Transverse colon (tissue), 4 donors: ENCODE measurements around the gene CD8A. TPM values are rescaled to one million over a fixed set of nuclear protein-coding genes. Genes with fewer than 3 reads are reported as not detected.

Source experiments
- DNase-seq: peaks from one replicate; pipeline ENCODE4 v3.0.0-alpha.2; 2019
- H3K27ac ChIP-seq, 4 donors: fragments of 200-600 bp; sonication (generic); 2 replicates each; pipeline ENCODE4 v1.5.1; 2016 to 2018; ENCODE audit warnings: inconsistent platforms in 4 of 4
- H3K27me3 ChIP-seq: fragments of 200-600 bp; sonication (generic); 2 replicates; pipeline ENCODE4 v1.5.1; 2017; ENCODE audit warnings: inconsistent platforms
- H3K36me3 ChIP-seq, 4 donors: fragments of 200-600 bp; sonication (generic); 2 replicates each; pipeline ENCODE4 v1.5.1; 2017 to 2019; ENCODE audit warnings: inconsistent platforms in 4 of 4
- H3K4me1 ChIP-seq, 4 donors: fragments of 200-600 bp; sonication (generic); 2 replicates each; pipeline ENCODE4 v1.5.1; 2017 to 2020; ENCODE audit warnings: inconsistent platforms in 4 of 4
- H3K4me3 ChIP-seq, 4 donors: fragments of 200-600 bp; sonication (generic); 1 replicate in 1 of 4; 2 replicates in 3 of 4; pipeline versions ENCODE4 v1.5.1 to v1.6.1; 2017 to 2019; ENCODE audit warnings: inconsistent platforms in 4 of 4
- H3K9me3 ChIP-seq, 2 donors: fragments of 200-600 bp; sonication (generic); 2 replicates each; pipeline ENCODE4 v1.5.1; 2017 to 2019; ENCODE audit warnings: inconsistent platforms in 2 of 2
- CTCF ChIP-seq, 5 experiments: fragments of 200-600 bp in 3 of 5; fragments of 450-650 bp in 2 of 5; sonication (generic) in 3 of 5; IDR thresholded peaks; 1 replicate in 2 of 5; 2 replicates in 3 of 5; pipeline ENCODE4 v1.5.1; 2016 to 2017; ENCODE audit warnings: antibody characterized with exemption in 5 of 5, inconsistent platforms in 3 of 5, mild to moderate bottlenecking in 2 of 5, moderate library complexity in 1 of 5
- EP300 ChIP-seq: sonication (generic); formaldehyde crosslinking; IDR thresholded peaks from one replicate; pipeline ENCODE4 v1.6.1; 2017; ENCODE audit warnings: antibody characterized with exemption, low read depth
- POLR2A ChIP-seq: fragments of 450-650 bp; IDR thresholded peaks from one replicate; pipeline ENCODE4 v1.6.1; 2016; ENCODE audit warnings: antibody characterized with exemption, mild to moderate bottlenecking, moderate library complexity
- POLR2AphosphoS5 ChIP-seq, 3 donors: sonication (generic); formaldehyde crosslinking; IDR thresholded peaks; one replicate each; pipeline ENCODE4 v1.6.1; 2016; ENCODE audit warnings: antibody characterized with exemption in 3 of 3
- WGBS, 2 donors: methylation state at CpG; one replicate each; pipeline ENCODE4 v1.1.5; 2018; ENCODE audit warnings: low coverage in 1 of 2; 5-methylcytosine and 5-hydroxymethylcytosine counted together
- in situ Hi-C, 4 donors: fragments of 200-750 bp; cut with MboI; loops; one replicate each; pipeline versions ENCODE4 v1.15.0 to v1.15.1; 2017; ENCODE audit warnings: low sequenced_read_pairs in 3 of 4, low pct_ligation_motif_present in 1 of 4, low pct_unique_long_range_greater_than_20kb in 1 of 4
- intact Hi-C: fragments of 100-400 bp; cut with DNase I; formaldehyde crosslinking; loops from one replicate; pipeline ENCODE4 v1.15.1; 2023; ENCODE audit warnings: low total_unique reads
- total RNA-seq, 4 donors: library from RNA; depleted of rRNA; stranded (reverse); fragments of >200 nt; gene quantifications; one replicate each; pipeline ENCODE4 v1.1.0, GENCODE V29; 2016

Gene CD8A
- total RNA-seq, 4 donors from 2014 or later = 0.60 to 33.3 (median 2.5) TPM

- peaks cover 0 to under 1% (median 0%) of the 10 kb centered on the region in 4 donors for H3K4me1 ChIP-seq
- DNase-seq = no peak
- H3K27ac ChIP-seq = no peak overlapping the region
- H3K27me3 ChIP-seq = no peaks in the 10 kb centered on the region
- in situ Hi-C loops (no loop called here), intact Hi-C loops (no loop called here)
- peaks cover 0 to 63% (median 11%) of the 10 kb centered on the region in 4 donors for H3K36me3 ChIP-seq
- no peak overlapping the region for H3K4me3 ChIP-seq
- no peak for TF ChIP-seq EP300
- peaks cover 0 to 12% of the 10 kb centered on the region in 2 donors for H3K9me3 ChIP-seq
Observed at GRCh38 chr2:86753606-86754005, 37.1 kb downstream of the CD8A start.

GRCh38 chr2:86752934-86753333 lies 37.8 kb downstream of the CD8A start:
- in situ Hi-C loops (no loop called here), intact Hi-C loops (no loop called here)
- Histone ChIP-seq H3K27ac (no peak overlapping the region), H3K4me3 (no peak overlapping the region), H3K36me3 (peaks cover 0 to 63% (median 11%) of the 10 kb centered on the region in 4 donors), H3K27me3 (no peaks in the 10 kb centered on the region), H3K4me1 (peaks cover 0 to 7% (median 2%) of the 10 kb centered on the region in 4 donors), H3K9me3 (peaks cover 0 to 12% of the 10 kb centered on the region in 2 donors)
- WGBS, 2 donors = 91% methylated on average over 3 of the region's 3 CpGs; no CpG with 5 or more reads in 1 of the 2 donors
- TF ChIP-seq EP300 (no peak), CTCF (IDR thresholded peaks at IDR 0.05) (no peak), POLR2AphosphoS5 (IDR thresholded peaks at IDR 0.05) (no peak), POLR2A (no peak)
- DNase-seq = no peak

GRCh38 chr2:86751778-86752177 lies 38.9 kb downstream of the CD8A start:
- no peak overlapping the region for H3K27ac ChIP-seq
- H3K36me3 ChIP-seq = peaks cover 0 to 63% (median 11%) of the 10 kb centered on the region in 4 donors
- intact Hi-C loops (no loop called here), in situ Hi-C loops (no loop called here)
- H3K4me3 ChIP-seq = no peak overlapping the region
- no peaks in the 10 kb centered on the region for H3K27me3 ChIP-seq
- H3K9me3 ChIP-seq = peaks cover 0 to 12% of the 10 kb centered on the region in 2 donors
- TF ChIP-seq POLR2A (no peak), EP300 (no peak), CTCF (IDR thresholded peaks at IDR 0.05) (no peak), POLR2AphosphoS5 (IDR thresholded peaks at IDR 0.05) (no peak)
- H3K4me1 ChIP-seq = peaks cover 0 to 19% (median 11%) of the 10 kb centered on the region in 4 donors
- WGBS, 2 donors = 85 to 100% methylated on average over 1 of the region's 1 CpG
- no peak for DNase-seq

GRCh38 chr2:86750240-86750839 lies 40.4 kb downstream of the CD8A start:
- intact Hi-C loops = no loop called here
- H3K36me3 ChIP-seq = peaks cover 0 to 49% (median 7%) of the 10 kb centered on the region in 4 donors
- H3K27ac ChIP-seq = no peak overlapping the region
- H3K9me3 ChIP-seq = peaks cover 0 to 12% of the 10 kb centered on the region in 2 donors
- no peak overlapping the region for H3K4me3 ChIP-seq
- TF ChIP-seq EP300 (no peak), POLR2A (no peak), CTCF (IDR thresholded peaks at IDR 0.05) (no peak), POLR2AphosphoS5 (IDR thresholded peaks at IDR 0.05) (no peak)
- 97 to 98% methylated on average over 3 of the region's 3 CpGs for WGBS, 2 donors
- no peak for DNase-seq
- H3K4me1 ChIP-seq = peaks cover 6 to 33% (median 19%) of the 10 kb centered on the region in 4 donors
- in situ Hi-C loops = no loop called here
- H3K27me3 ChIP-seq = no peaks in the 10 kb centered on the region
